GM18873 (cell line): ENCODE measurements around the gene MT1HL1.

Experiments used
- ATAC-seq: cut with Tn5 transposase; IDR thresholded peaks from one replicate; pipeline ENCODE4 v1.9.1; 2021; ENCODE audit warnings: mild to moderate bottlenecking, moderate library complexity, moderate number of reproducible peaks; ENCODE audit not compliant: unreplicated experiment, low FRiP score

Gene MT1HL1

DNA sequence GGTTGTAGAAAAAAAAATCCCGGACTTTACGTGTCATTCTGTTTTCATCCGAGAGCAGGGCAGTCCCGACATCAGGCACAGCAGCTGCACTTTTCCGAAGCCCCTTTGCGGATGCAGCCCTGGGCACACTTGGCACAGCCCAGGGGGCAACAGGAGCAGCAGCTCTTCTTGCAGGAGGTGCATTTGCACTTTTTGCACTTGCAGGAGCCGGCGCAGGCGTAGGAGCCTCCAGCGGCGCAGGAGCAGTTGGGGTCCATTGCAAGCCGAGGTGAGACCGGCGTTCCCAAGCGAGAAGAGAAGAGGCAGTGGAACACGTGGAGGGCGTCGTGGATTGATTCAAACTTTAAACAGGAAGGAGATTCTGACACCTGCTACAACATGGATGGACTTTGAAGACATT, at the start of gene MT1HL1:
MT1HL1 (minus strand) TSS at position 326 of the 400 bp plus-strand sequence; CDS start at position 257, 69 bp downstream.
- no peak for ATAC-seq

- ATAC-seq, result no peak
Observed at GRCh38 chr1:237050915-237051314, 46.7 kb upstream of the MT1HL1 start.

GRCh38 chr1:237050185-237050584, 45.9 kb upstream of the MT1HL1 start:
- ATAC-seq, result no peak

DNA sequence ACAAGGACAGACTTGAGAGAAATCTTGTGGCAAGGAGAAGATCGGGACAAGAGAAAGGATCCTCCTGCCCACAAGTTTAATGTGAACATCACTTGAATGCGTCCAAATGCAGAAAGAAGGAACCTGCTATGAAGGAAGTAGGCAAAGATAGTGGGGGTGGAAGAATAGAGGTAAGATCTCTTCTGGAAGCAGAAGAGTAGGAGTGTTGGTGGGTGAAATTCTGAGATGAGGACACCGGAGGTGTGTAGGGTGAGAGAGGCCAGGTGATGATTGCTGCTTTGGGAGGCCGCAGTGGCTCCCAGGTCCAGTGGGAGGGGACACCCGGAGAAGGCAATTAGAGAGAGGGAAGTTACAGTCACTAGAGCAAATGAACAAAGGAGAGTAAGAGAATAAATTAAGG, 44.6 kb upstream of the MT1HL1 start:
- no peak for ATAC-seq

DNA sequence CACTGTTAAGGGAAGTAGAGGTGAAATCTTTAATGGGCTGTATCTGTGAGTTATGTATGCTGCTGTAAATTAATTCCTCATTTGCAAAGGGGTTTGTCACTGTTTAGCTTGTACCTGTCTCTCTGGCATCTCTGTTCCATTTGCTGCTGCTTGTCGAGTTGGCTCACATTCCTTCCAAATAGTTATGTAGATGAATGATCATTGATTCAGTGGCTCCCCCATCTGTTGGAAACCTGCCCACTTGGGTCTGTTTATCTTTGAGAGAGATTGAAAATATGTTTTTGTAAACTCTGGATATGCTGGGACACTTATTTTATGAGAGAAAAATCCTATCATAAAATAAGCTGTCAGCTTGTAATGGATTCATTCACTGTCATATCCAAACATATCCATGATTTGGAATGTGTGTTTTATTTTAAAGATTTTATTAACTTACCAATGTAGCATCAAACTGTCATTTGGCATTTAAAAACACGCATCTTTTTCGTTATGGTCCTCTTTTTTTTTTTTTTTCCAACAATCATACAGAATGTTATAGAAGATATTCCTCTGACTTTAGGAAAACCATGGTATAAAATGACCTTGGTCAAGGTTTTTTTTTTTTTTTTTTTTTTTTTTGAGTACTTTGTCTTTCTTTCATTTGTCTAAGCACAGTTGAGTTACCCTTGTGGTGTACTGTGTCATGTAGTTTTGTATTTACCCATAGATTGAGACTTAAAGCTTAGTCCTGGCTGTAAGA, 41.2 kb upstream of the MT1HL1 start:
- no peak for ATAC-seq

GRCh38 chr1:237043846-237044636, 39.8 kb upstream of the MT1HL1 start:
- ATAC-seq, result no peak

- no peak for ATAC-seq
Observed at GRCh38 chr1:237042892-237043576, 38.8 kb upstream of the MT1HL1 start.

DNA sequence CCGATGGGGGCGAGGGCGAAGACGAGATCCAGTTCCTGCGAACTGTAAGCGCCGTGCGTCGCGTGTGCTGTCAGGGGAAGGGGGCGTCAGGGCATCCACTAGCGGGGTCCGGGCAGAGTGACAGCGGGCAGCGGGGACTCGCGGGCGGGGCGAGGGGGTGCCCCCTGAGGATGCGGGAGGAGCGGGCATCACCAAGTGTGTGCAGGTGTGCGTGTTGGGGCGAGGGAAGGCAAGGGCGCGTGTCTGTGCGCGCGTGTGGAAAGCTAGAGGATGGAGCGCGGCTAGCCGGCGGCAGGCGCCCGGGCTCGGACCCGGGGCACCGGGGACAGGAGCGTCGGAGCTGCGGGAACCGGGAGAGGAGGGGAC, 38.3 kb upstream of the MT1HL1 start:
- ATAC-seq, result no peak

DNA sequence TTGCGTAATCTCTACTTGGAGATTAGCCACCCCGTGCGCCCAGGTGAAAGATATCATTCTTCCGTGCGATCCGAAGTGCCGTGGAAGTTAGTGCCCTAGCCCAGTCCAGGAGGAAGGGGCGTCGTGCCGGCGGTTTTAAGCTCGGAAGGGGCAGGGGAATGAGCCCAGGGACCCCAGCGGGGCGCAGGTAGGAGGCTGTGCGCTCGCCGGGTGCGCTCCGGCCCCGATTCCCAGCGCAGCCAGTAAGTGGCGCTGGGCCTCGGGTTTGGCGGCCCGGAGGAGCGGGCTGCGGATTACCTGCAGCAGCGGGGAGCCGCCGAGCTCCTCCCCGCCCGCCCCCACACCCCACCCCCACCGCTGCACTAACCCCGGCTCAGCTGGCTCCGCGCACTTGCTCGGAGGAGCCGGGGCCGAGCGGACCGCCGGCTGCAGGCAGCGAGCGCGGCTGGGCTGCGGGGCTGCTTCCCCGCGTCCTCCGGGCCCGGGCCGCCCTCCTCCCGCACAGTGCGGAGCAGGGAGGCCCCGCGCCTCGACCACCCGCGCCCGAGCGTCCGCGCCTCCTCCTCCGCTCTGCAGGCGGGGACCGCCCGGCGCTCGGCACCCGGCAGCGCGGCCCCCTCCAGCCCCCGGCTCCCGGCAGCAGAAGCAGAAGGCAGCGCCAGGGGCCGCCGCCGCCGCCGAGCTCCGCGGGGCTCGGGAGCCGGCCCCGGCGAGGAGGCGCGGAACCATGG, 37.7 kb upstream of the MT1HL1 start, which contains the start of gene RYR2:
RYR2 (plus strand) TSS at position 390 of the 731 bp plus-strand sequence; CDS start at position 728, 338 bp downstream.
- no peak for ATAC-seq

- ATAC-seq, result no peak
Observed at GRCh38 chr1:237041461-237041794, 37.2 kb upstream of the MT1HL1 start.

DNA sequence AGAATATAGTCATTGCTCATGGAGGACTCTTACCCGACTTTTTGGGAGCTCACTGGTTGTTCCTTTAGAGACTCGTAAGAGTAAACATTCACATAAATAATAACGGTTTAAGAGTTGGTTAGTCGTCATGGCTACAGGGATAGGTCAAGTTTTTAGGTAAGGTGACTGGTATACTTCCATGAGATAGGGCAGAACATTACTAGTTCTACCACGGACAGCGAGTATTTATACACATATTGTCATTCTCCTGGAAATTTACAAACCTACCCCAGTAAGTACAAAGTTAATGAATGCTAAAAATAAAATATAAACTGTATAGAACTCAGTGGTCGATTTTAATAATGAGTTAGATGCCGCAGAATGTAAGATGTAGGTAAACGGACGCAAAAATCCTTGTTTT, 36.6 kb upstream of the MT1HL1 start:
- ATAC-seq, result no peak

DNA sequence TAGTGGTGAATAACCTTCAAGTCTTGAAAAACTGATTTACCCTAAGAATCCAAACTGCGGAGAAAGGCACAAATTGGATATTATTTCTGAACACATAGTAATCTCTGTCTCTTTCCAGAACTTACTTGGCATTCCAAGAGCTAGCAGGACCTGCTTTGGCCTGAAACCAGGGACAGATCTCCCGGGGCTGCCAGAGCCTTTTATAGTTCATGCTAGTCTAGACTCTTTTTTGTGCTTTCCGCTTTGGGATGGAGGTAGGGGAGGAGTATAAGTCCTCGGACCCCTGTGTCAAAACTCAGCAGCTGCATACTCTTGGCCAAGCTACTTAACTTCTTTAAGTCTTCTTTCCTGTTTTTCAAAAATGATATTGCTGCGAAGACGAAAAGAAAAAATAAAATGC, 34.0 kb upstream of the MT1HL1 start:
- ATAC-seq, result no peak

DNA sequence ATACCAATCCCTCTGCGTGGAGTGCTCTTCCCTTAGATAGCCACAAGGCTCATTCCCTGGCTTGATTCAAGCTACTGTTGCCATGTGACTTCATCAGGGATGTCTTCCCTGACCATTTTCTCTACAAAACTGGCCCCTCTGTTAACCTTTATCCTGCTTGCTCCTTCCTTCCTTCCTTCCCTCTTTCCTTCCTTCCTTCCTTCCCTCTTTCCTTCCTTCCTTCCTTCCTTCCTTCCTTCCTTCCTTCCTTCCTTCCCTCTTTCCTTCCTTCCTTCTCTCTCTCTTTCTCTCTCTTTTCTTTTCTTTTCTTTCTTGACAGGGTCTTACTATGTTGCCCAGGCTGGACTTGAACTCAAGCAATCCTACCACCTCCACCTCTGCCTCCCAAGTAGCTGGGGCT, 31.5 kb upstream of the MT1HL1 start:
- no peak for ATAC-seq

GRCh38 chr1:237033804-237034203, 29.6 kb upstream of the MT1HL1 start:
- no peak for ATAC-seq

DNA sequence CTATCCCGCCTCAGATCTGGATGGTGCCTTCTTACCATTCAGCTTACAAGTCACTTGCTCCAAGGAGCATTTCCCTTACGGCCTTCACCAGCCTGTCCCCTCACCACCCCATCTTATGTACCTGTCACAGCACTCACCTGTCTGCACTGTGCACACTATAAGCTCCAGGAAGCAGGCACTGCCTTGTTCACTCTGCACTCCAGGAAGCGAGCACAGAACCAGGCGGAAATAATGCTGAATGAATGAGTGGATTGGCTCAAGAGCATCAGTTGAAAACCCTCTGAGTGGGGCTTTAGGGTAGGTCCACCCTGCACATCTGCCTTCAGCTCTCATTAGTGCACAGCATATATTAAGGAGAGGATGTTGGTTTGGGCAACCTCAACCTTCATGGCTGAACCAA, 28.8 kb upstream of the MT1HL1 start:
- no peak for ATAC-seq

- ATAC-seq, result peak; percentile 61
Observed at GRCh38 chr1:237032029-237032428, 27.8 kb upstream of the MT1HL1 start.

GRCh38 chr1:237031480-237031879, 27.2 kb upstream of the MT1HL1 start:
- no peak for ATAC-seq

GRCh38 chr1:237029850-237030535, 25.8 kb upstream of the MT1HL1 start:
- no peak for ATAC-seq

- no peak for ATAC-seq
Observed at GRCh38 chr1:237029240-237029639, 25.0 kb upstream of the MT1HL1 start.
